Stimulated activated CD8-positive, alpha-beta memory T cell treated with anti-CD3 and anti-CD28 coated beads, Interleukin-7, amount 100 ng/mL, for 24 hours (primary cell): ENCODE data around the gene PLA2G2E.

Source experiments
- DNase-seq: peaks from one replicate; pipeline ENCODE4 v3.0.0-alpha.2; 2020; ENCODE audit warnings: low read depth

Gene PLA2G2E

GRCh38 chr1:19923137-19923952 is at the start of gene PLA2G2E:
Gene PLA2G2E, minus strand, starts transcription at chr1:19923617. Its CDS starts 58 bp downstream, at chr1:19923559.
- DNase-seq, result no peak

- no peak for DNase-seq
These were observed 48.2 kb upstream of the PLA2G2E start for GRCh38 chr1:19971664-19972063.

DNA sequence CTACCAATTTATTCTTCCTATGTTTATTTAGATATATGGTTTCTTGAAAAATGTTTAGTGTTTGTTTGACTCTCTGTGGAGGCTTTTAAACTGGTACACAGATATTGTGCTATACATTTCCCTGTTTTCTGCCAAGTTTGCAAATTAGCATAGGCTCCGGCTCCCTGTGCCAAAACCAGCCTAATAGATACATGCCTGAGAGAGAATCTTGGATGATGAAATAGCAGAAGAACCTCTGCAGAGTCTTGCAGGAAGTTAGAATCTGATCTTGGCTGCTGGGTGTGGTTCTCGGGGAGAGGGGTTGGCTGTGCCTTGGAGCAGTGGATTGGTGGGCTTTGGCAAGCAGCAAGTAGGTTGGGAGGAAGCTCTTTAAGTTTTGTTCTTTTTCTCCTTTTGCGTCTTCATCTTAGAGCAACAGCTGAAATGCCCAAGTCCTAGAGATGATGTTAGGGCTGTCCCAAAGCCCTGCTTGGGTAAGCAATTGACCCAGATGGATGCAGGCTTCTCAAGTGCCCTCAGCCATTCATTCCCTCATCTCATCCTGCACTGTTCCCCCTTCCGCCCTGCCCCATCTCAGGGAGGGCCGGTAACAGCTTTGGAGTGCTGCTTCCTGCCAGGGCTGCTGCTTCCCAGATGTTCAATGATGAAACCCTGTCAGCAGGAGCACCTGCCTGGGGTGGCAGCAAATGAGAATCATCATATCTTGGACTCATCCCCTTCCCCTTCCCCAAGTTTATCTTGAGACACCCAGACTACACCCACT is 46.7 kb upstream of the PLA2G2E start:
- DNase-seq, result no peak

DNA sequence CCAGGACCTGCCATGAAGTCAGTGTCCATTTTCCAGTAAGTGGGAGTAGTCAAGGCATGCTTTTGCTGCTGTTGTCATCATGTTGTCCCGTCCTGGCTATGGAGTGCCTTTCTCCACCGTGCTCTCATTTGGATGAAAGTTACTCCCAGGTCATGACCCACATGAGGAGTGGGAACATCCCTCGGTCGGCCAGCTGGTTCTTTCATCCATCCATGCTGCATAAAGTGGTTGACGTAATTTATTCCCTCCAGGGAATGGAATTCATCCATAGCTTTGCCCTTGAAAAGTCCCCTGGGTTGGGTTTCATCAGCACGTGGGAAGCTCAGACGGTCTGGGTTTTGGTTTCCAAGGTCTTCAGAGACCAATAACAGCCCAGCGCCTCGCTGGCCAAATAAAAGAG is 44.4 kb upstream of the PLA2G2E start:
- no peak for DNase-seq

DNA sequence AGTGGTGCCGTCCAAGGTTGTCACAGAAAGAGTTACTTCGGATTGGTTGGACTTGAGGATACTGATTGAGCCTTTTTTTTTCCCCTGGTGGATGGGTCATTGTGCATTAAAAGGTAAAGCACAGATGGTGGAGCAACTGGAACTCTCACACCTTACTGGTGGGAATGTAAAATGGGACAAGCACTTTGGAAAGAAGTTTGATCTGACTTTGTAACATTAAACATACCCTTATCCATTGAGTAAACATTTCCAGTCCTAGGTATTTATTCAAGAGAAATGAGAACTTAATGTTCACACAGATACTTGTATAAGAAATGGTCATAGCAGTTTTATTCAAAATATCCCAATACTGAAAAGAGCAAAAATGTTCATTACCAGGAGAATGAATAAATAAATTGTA is 41.1 kb upstream of the PLA2G2E start:
- no peak for DNase-seq

- no peak for DNase-seq
These were observed 40.2 kb upstream of the PLA2G2E start for GRCh38 chr1:19963636-19964035.

- DNase-seq, result no peak
These were observed 37.2 kb upstream of the PLA2G2E start for GRCh38 chr1:19960591-19960990.

GRCh38 chr1:19957779-19958178 is 34.4 kb upstream of the PLA2G2E start:
- no peak for DNase-seq

GRCh38 chr1:19955534-19956170 is 32.2 kb upstream of the PLA2G2E start:
- DNase-seq, result no peak

DNA sequence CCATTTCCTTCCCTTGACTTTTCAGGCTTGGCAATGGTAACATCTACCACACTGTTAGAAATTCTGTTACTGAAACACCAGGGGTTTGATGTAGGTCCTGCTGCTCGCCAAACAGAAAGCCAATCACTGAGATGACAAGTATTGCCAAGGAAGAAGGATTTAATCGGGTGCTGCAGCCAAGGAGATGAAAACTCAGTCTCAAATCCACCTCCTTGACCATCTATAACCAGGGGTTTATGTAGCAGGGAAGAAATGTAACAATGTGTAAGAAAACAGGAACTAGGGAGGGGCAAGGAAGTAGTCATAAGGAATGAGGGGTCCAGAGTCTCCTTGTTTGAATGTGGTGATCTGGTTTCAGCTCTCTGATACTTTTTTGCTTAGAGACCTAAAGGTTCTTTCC is 30.6 kb upstream of the PLA2G2E start:
- no peak for DNase-seq

DNA sequence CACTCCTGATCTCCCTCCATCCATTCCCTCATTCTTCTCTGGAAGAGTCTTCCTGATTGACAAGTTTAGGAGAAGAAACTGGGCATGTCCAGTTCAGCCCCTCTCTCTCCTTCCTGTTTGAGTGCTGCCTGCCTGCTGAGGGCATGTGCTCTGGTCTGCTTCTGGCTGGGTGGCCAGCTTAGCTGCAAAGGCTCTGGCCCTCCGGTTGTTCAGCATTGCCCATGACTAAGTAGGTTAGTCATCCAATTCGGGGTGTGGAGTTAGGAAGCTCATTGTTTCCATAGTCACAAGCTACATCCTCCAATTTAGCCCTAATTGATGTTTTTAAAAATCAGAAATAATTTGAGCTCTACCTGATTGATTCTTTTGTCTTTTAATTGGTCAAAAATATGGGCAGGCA is 25.6 kb upstream of the PLA2G2E start:
- no peak for DNase-seq

DNA sequence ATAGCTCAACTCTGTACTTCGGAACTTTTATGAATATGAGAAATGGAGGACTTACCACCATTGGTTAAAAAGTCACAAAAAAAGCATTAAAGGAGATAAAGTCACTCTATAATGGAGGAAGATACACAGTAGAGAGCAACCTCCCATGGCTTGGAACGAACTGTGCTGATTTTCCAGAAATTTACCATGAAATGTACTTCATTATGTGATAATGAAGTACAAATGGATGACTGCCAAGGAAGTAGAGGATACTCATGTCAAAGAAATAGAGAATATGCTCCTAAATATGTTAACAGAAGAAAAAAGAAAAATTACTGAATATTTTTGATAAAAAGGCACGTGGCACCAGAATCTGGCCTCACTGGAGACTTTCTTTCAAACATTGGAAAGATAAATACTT is 23.6 kb upstream of the PLA2G2E start:
- no peak for DNase-seq

DNA sequence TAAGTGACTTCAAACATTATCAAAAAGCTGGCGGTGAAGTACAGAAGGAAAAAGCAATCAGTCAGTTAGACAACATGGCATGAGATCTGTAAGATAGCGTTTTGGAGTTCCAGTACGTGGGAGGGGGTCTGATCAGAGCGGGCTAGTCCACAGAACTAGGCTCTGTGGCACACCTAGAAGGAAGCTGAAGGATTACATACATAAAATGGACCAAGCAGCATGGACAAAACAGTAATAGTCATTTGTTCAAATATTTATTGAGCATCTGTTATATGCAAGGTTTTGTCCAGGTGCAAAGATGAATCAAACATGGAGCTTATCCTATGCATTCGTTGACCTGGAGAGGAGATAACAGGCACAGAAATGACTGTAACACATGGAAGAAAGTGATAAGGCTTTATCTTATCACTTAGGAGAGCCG is 22.9 kb upstream of the PLA2G2E start:
- DNase-seq, result no peak

DNA sequence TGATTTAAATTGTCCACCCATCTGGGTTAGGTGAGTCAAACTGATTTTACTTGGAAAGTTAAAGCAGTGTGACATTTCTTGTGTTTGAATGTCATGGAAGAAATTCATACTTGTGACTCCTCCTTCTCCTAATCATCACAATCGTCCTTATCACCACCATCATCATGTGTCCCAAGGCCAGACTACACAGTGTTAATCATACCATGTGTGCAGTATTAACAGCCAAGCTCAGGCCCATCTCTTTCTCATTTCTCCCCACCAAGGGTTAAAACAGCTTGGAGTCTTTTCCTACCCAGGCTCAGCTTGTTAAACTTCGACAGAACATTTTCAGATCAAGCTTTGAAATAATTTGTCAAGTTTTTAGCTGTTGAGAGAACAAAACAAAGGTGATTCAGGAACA is 22.5 kb upstream of the PLA2G2E start:
- DNase-seq, result no peak

- DNase-seq, result no peak
These were observed 19.2 kb upstream of the PLA2G2E start for GRCh38 chr1:19942657-19943056.

DNA sequence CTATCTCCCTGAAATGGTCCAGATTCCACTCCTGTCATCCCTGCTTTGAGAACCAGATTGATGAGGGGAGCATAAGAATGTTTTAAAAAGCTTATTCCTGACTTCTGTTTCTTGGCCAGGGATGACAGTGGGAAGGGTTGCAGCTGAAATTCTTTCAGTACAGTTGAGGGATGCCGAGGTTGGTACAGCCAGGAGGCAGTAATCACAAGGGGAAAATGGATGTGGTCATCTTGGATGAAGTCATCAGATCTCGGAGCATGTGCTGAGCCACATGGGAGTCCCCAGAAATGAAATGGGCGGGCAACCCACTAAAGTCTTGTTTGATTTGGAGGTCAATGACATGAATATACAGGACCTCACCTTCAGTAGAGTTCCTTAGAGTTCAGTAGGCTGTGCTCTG is 18.7 kb upstream of the PLA2G2E start:
- no peak for DNase-seq

GRCh38 chr1:19941206-19941568 is 17.8 kb upstream of the PLA2G2E start:
- DNase-seq, result no peak

DNA sequence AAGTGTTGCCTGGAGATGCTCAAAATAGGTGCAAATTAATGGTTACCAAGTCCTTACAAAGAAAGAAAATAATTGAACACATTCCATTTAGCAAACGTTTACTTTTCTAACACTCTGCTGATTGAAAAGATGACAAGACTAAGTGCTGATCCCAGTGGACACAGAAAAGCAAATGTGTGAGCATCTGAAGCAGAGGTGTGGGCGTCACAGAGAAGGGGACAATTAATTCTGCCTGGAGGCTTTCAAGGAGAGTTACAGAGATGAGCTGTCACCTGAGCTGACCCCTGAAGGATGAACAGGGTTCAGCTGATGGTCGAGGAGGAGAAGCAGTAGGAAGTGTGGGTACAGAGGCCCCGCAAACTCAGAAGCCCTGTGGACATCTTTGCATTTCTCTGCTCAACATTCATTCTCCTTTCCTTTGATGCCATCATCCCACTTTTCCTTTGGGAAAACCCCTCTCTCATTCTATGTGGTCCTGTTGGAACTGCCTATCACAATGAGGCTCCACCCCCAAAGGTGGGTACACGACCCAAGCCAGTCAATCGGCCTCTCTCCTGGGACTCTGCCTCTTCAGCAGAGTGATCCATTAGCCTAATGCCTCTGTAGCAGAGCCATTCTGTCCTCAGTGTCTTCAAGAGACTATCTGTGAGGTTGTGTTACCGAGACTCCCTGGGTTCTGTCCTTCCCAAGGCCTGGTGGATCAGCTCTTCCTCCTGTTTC is 17.2 kb upstream of the PLA2G2E start:
- DNase-seq, result no peak

GRCh38 chr1:19938472-19938871 is 15.1 kb upstream of the PLA2G2E start:
- DNase-seq, result no peak

- no peak for DNase-seq
These were observed 12.8 kb upstream of the PLA2G2E start for GRCh38 chr1:19936061-19936750.

DNA sequence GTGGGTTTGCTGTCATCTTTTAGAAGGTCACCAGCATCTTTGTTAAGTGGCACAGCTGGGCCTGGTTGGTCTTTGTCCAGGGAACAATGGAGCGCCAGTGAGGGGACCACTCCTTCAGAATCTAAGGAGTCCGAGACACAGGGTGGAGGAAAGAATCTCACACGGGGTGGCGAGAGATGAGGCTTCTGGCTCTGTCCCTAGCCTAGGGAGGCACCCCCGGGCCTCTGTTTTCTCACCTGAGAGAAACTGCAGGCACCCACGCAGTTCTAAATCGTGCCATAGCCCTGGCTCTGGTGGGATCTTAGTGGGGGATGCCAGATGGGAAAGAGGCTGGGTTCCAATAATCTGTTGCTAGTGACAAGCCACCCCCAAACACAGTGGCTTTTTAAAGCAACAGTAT is 10.9 kb upstream of the PLA2G2E start:
- no peak for DNase-seq

GRCh38 chr1:19932866-19933265 is 9.4 kb upstream of the PLA2G2E start:
- DNase-seq, result no peak
